Neural cell (in vitro differentiated cells): Measurements from ENCODE around the gene FAM98C. TPM values are rescaled to one million over a fixed set of nuclear protein-coding genes. Genes with fewer than 3 reads are reported as not detected.

Experiments used
- H2AFZ ChIP-seq: fragments of 200-600, 300-800 bp; sonication (generic), shearing (Covaris generic); 2 replicates; pipeline ENCODE4 v1.6.0; 2014; ENCODE audit warnings: low read depth, mild to moderate bottlenecking, antibody characterized with exemption, low read length, moderate library complexity
- H3F3A ChIP-seq: fragments of 200-600 bp; shearing (Covaris generic); 2 replicates; pipeline ENCODE4 v1.6.1; 2016; ENCODE audit warnings: mild to moderate bottlenecking, moderate library complexity, mixed read lengths, antibody characterized with exemption, low read length; ENCODE audit not compliant: insufficient read depth, poor library complexity, severe bottlenecking
- H3K27ac ChIP-seq: fragments of 200-600, 300-800 bp; sonication (generic), shearing (Covaris generic); 2 replicates; pipeline ENCODE4 v1.5.1; 2014; ENCODE audit warnings: mild to moderate bottlenecking, low read length, moderate library complexity
- H3K27me3 ChIP-seq: fragments of 300-800, 200-600 bp; sonication (generic), shearing (Covaris generic); 2 replicates; pipeline ENCODE4 v1.6.0; 2014; ENCODE audit warnings: mild to moderate bottlenecking, low read depth, low read length, moderate library complexity; ENCODE audit not compliant: insufficient read depth
- H3K36me3 ChIP-seq: fragments of 300-800, 200-600 bp; sonication (generic), shearing (Covaris generic); 2 replicates; pipeline ENCODE4 v1.5.1; 2014; ENCODE audit warnings: mild to moderate bottlenecking, antibody characterized with exemption, low read length, moderate library complexity; ENCODE audit not compliant: insufficient read depth
- H3K4me2 ChIP-seq: fragments of 300-800, 200-600 bp; sonication (generic), shearing (Covaris generic); 2 replicates; pipeline ENCODE4 v1.6.0; 2014; ENCODE audit warnings: mild to moderate bottlenecking, low read length
- H3K4me3 ChIP-seq: fragments of 300-800, 200-600 bp; sonication (generic), shearing (Covaris generic); 2 replicates; pipeline ENCODE4 v1.5.1; 2014; ENCODE audit warnings: mild to moderate bottlenecking, low read length, moderate library complexity
- H3K79me2 ChIP-seq: fragments of 200-600 bp; shearing (Covaris generic); replicated peaks from 2 replicates; pipeline ENCODE4 v1.6.0; 2014; ENCODE audit warnings: mild to moderate bottlenecking, low read length, moderate library complexity; ENCODE audit not compliant: insufficient read depth
- H3K9ac ChIP-seq: fragments of 300-800, 200-600 bp; sonication (generic), shearing (Covaris generic); 2 replicates; pipeline ENCODE4 v1.6.1; 2016; ENCODE audit warnings: mild to moderate bottlenecking, low read length, mixed read lengths
- H3K9me2 ChIP-seq: fragments of 200-600 bp; shearing (Covaris generic); 2 replicates; pipeline ENCODE4 v1.6.1; 2016; ENCODE audit warnings: mild to moderate bottlenecking, low read length, mixed read lengths; ENCODE audit not compliant: insufficient read depth
- H3K9me3 ChIP-seq: fragments of 200-600, 300-800 bp; sonication (generic), shearing (Covaris generic); 2 replicates; pipeline ENCODE4 v1.6.1; 2016; ENCODE audit warnings: mild to moderate bottlenecking, mixed run types, low read length, moderate library complexity, mixed read lengths
- H4K20me1 ChIP-seq: fragments of 200-600 bp; shearing (Covaris generic); 2 replicates; pipeline ENCODE4 v1.6.1; 2016; ENCODE audit warnings: mild to moderate bottlenecking, mixed run types; ENCODE audit not compliant: insufficient read depth
- CTCF ChIP-seq: fragments of 450-650 bp; IDR thresholded peaks from 2 replicates; pipeline ENCODE4 v1.5.1; 2014; ENCODE audit warnings: antibody characterized with exemption, mild to moderate bottlenecking, moderate library complexity; ENCODE audit not compliant: poor library complexity, severe bottlenecking
- EP300 ChIP-seq: fragments of 450-650 bp; conservative IDR thresholded peaks from 2 replicates; pipeline ENCODE4 v1.6.1; 2014; ENCODE audit warnings: antibody characterized with exemption, mild to moderate bottlenecking, moderate library complexity; ENCODE audit not compliant: poor library complexity, severe bottlenecking
- EZH2 ChIP-seq: fragments of 200-600, 300-800 bp; shearing (Covaris generic), sonication (generic); IDR thresholded peaks from 2 replicates; pipeline ENCODE4 v1.6.1; 2014; ENCODE audit warnings: antibody characterized with exemption, low read length, borderline replicate concordance, mild to moderate bottlenecking; ENCODE audit not compliant: insufficient read depth, poor library complexity, severe bottlenecking
- MXI1 ChIP-seq: fragments of 450-650 bp; conservative IDR thresholded peaks from 2 replicates; pipeline ENCODE4 v1.6.1; 2014; ENCODE audit warnings: antibody characterized with exemption, mild to moderate bottlenecking; ENCODE audit not compliant: poor library complexity, severe bottlenecking
- POLR2AphosphoS5 ChIP-seq: IDR thresholded peaks from 2 replicates; pipeline ENCODE4 v1.6.1; 2012
- RAD21 ChIP-seq: fragments of 450-650 bp; conservative IDR thresholded peaks from 2 replicates; pipeline ENCODE4 v1.6.1; 2014; ENCODE audit warnings: antibody characterized with exemption, mild to moderate bottlenecking, moderate library complexity
- REST ChIP-seq: IDR thresholded peaks from 2 replicates; pipeline ENCODE4 v1.6.1; 2012; ENCODE audit warnings: borderline replicate concordance
- SMC3 ChIP-seq: fragments of 450-650 bp; conservative IDR thresholded peaks from 2 replicates; pipeline ENCODE4 v1.6.1; 2014; ENCODE audit warnings: antibody characterized with exemption, mild to moderate bottlenecking, moderate library complexity; ENCODE audit not compliant: poor library complexity
- TAF1 ChIP-seq: IDR thresholded peaks from 2 replicates; pipeline ENCODE4 v1.6.1; 2012; ENCODE audit warnings: low read depth
- polyA plus RNA-seq: library from polyadenylated mRNA; depleted of rRNA; stranded (reverse); fragments of >200 nt; gene quantifications from 2 replicates; pipeline ENCODE4 v1.2.3, GENCODE V29; 2014

FAM98C gene
- polyA plus RNA-seq, 1 donor from 2014 or later = 79.3 TPM

DNA sequence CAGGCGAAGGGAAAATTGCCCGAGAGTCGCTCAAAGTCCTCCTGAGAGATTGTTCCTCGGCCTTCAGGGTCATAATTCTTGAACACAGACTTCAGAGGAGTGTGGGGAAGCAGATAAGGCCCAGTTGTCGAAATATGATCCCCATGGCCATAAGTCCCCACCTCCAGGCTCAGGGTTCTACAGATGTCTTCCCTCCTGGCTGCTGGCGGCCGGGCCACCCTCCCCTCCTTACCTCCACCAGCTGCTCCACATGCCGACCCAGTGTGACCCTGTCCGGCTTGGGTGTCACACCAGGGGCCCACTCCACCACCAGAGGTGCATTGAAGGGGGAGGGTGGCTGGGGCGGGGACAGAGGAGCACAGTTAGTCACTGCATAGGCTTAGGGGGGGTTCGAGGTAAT, 10.1 kb downstream of the FAM98C start:
- Histone ChIP-seq H4K20me1 (no peaks in the 10 kb centered on the region), H3K9me3 (no peaks in the 10 kb centered on the region)

DNA sequence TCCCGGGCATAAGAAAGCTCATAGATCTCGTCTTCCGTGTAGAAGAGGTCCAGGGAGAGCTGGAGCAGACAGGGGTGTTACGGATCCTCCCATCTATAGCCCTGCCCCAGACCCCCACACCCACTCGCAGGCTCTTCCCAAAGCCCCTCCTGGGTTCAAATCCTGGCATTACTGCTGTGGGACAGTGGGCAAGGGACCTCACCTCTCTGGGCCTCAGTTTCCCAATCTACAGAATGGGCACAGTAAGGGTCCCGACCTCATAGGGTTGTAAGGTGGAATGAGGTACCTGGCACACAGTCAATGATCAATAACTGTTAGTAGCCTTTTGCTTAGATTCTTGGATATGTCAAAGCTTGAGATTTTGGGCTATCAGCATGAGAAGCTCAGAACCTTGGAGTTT, 10.5 kb downstream of the FAM98C start:
- Histone ChIP-seq H3K9me3 (no peaks in the 10 kb centered on the region), H3K4me3 (no peak overlapping the region), H4K20me1 (no peaks in the 10 kb centered on the region), H3K4me2 (no peak overlapping the region), H3F3A (no peaks in the 10 kb centered on the region), H3K79me2 (no peaks in the 10 kb centered on the region), H3K9me2 (no peaks in the 10 kb centered on the region), H3K27me3 (no peaks in the 10 kb centered on the region), H2AFZ (no peak overlapping the region), H3K36me3 (no peaks in the 10 kb centered on the region), H3K9ac (no peak overlapping the region), H3K27ac (no peak overlapping the region)
- no peak for TF ChIP-seq CTCF
- TF ChIP-seq EZH2 = no peak
- no peak for TF ChIP-seq RAD21
- no peak for TF ChIP-seq MXI1
- TF ChIP-seq TAF1 = no peak
- TF ChIP-seq POLR2AphosphoS5 = no peak
- no peak for TF ChIP-seq EP300
- TF ChIP-seq SMC3 = no peak

More for the DNA sequence above, 10.1 kb downstream of the FAM98C start:
- no peak overlapping the region for H3K4me2 ChIP-seq
- H3K79me2 ChIP-seq = no peaks in the 10 kb centered on the region
- H3F3A ChIP-seq = no peaks in the 10 kb centered on the region
- no peak overlapping the region for H3K4me3 ChIP-seq
- no peak overlapping the region for H3K9ac ChIP-seq
- H3K9me2 ChIP-seq = no peaks in the 10 kb centered on the region
- no peak overlapping the region for H3K27ac ChIP-seq
- no peaks in the 10 kb centered on the region for H3K27me3 ChIP-seq
- H3K36me3 ChIP-seq = no peaks in the 10 kb centered on the region
- no peak overlapping the region for H2AFZ ChIP-seq
- no peak for TF ChIP-seq SMC3
- no peak for TF ChIP-seq MXI1
- TF ChIP-seq REST = no peak
- TF ChIP-seq CTCF = no peak
- TF ChIP-seq EP300 = no peak
- TF ChIP-seq EZH2 = no peak
- no peak for TF ChIP-seq RAD21
- TF ChIP-seq POLR2AphosphoS5 = no peak
- no peak for TF ChIP-seq TAF1
